ENCODE data around the gene RPUSD1.
"Not testable (repeated sequence)": the region's sequence is repeated elsewhere in the genome, so short reads cannot be mapped to it uniquely, and the experiment has no call there.

The RPUSD1 gene

DNA sequence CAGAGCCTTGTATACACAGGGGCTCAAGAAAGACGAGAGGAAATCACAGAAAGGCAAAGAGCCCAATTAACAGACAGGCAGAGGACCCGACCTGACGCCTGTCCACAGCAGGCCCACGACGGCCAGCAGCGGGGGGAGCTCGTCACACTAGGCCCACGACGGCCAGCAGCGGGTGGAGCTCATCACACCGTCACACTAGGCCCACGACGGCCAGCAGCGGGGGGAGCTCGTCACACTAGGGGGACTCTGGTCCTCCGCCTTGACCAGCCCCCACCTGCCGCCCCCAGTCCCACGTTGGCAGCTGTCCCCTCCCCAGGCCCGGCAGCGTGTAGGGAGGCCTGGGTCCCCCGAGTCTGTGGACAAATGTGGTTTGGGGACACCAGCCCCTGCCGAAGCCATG lies 36.0 kb upstream of the RPUSD1 start:
- TF ChIP-seq, protein P1, sequence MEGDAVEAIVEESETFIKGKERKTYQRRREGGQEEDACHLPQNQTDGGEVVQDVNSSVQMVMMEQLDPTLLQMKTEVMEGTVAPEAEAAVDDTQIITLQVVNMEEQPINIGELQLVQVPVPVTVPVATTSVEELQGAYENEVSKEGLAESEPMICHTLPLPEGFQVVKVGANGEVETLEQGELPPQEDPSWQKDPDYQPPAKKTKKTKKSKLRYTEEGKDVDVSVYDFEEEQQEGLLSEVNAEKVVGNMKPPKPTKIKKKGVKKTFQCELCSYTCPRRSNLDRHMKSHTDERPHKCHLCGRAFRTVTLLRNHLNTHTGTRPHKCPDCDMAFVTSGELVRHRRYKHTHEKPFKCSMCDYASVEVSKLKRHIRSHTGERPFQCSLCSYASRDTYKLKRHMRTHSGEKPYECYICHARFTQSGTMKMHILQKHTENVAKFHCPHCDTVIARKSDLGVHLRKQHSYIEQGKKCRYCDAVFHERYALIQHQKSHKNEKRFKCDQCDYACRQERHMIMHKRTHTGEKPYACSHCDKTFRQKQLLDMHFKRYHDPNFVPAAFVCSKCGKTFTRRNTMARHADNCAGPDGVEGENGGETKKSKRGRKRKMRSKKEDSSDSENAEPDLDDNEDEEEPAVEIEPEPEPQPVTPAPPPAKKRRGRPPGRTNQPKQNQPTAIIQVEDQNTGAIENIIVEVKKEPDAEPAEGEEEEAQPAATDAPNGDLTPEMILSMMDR (IDR thresholded peaks at IDR 0.05; ENCODE audit: borderline replicate concordance, insufficient read depth, low read depth, low read length), result no peak
- H3K4me3 ChIP-seq (ENCODE audit: low read depth, low read length), result no peak overlapping the region

DNA sequence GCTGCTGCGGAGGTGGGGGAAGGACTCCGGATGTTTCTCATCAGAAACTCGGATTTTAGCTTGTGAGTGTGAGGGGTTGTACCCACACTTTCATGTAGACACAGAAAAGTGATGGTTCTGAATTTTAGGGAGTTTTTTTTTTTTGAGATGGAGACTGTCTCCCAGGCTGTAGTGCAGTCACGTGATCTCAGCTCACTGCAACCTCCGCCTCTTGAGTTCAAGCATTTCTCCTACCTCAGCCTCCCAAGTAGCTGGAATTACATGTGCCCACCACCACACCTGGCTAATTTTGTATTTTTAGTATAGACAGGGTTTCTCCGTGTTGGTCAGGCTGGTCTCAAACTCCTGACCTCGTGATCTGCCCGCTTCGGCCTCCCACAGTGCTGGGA lies 34.7 kb upstream of the RPUSD1 start:
- no peak overlapping the region for H3K4me3 ChIP-seq (ENCODE audit: low read depth, low read length)
- TF ChIP-seq, protein P1 (IDR thresholded peaks at IDR 0.05; ENCODE audit: borderline replicate concordance, insufficient read depth, low read depth, low read length), result no peak

DNA sequence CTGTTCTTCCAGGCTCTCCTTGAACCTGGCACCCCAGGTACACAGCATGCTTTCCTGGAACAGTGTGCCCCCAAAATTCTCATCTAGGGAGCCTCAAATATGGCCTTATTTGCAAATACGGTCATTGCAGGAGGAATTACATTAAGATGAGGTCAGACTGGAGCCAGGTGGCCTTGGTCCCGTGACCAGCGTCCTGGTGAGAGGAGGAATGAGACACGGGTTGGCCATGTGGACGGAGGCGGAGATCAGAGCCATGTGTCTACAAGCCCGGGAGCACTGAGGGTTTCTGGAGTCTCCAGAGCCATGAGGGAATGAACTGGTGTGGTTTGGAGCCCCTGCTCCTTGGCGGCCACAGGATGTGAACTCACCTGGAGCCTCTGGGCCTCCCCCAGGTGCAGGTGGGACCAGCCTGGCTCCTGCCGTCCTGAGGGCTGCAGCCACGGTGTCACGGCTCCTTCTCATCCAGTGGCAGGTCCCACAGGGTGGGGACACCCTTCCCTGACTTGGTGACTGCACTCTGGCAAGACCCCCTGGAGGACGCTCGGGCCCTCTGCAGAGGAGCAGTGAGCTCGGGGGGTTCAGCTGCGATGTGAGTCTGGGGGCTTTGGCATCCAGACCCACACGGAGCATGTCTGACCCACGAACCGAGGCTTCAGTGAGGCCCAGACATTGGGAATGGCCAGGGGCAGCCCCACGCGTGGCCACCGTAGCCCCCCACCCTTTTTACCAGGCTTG lies 34.2 kb upstream of the RPUSD1 start:
- TF ChIP-seq, protein P1 (IDR thresholded peaks at IDR 0.05; ENCODE audit: borderline replicate concordance, insufficient read depth, low read depth, low read length), result no peak
- no peak overlapping the region for H3K4me3 ChIP-seq (ENCODE audit: low read depth, low read length)

DNA sequence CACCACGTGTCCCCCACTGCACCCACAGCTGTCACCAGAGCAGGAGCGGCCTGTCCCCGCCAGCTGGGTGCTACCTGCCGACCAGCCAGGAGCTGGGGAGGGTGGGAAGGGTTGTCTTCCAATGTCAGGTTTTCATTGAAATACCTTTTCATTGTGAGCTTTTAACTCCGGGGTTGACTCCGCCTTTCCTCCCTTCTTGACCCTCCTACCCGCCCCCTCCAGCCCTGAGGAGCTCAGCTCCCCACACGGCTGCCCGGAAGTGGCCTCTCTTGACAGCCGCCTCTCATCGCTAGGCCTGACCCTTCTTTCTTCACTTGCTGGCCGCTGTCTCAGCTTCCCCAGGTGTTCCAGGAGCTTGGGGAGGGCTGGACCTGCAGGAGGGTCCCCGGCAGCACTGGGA lies 33.6 kb upstream of the RPUSD1 start:
- TF ChIP-seq, protein P1 (IDR thresholded peaks at IDR 0.05; ENCODE audit: borderline replicate concordance, insufficient read depth, low read depth, low read length), result no peak
- no peak overlapping the region for H3K4me3 ChIP-seq (ENCODE audit: low read depth, low read length)

DNA sequence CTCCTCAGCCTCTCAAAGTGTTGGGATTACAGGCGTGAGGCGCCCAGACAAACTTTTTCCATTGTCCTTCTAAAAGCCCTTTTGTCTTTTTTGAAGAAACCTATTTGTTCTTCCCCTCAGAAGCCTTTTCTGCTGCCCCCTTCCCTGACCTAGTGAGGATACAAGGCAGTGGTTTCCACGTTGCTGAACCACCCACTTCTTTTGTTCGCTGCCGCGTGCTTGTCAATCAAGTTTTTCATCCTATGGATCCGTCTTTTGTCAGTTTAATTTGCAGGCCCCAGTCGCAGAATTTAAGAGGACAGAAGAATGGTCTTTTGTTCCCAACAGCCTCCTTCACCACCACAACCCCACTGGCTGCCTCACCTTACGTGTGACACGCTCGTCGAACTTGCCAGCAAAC lies 32.6 kb upstream of the RPUSD1 start:
- no peak overlapping the region for H3K4me3 ChIP-seq (ENCODE audit: low read depth, low read length)

DNA sequence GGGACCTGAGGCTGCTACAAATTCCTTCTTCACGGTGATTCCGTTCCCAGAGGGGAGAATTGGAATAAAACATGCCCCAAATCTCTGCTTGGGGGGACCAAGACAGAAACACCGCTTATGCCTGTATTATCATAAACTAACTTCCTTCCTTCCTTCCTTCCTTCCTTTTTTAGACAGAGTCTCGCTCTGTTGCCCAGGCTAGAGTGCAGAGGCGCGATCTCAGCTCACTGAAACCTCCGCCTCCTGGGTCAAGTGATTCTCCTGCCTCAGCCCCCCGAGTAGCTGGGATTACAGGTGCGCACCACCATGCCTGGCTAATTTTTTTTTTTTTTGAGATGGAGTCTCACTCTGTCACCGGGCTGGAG lies 31.8 kb upstream of the RPUSD1 start:
- not testable (repeated sequence) for H3K4me3 ChIP-seq (ENCODE audit: low read depth, low read length)

More for the DNA sequence above, 32.6 kb upstream of the RPUSD1 start:
- TF ChIP-seq, protein P1 (IDR thresholded peaks at IDR 0.05; ENCODE audit: borderline replicate concordance, insufficient read depth, low read depth, low read length), result no peak

DNA sequence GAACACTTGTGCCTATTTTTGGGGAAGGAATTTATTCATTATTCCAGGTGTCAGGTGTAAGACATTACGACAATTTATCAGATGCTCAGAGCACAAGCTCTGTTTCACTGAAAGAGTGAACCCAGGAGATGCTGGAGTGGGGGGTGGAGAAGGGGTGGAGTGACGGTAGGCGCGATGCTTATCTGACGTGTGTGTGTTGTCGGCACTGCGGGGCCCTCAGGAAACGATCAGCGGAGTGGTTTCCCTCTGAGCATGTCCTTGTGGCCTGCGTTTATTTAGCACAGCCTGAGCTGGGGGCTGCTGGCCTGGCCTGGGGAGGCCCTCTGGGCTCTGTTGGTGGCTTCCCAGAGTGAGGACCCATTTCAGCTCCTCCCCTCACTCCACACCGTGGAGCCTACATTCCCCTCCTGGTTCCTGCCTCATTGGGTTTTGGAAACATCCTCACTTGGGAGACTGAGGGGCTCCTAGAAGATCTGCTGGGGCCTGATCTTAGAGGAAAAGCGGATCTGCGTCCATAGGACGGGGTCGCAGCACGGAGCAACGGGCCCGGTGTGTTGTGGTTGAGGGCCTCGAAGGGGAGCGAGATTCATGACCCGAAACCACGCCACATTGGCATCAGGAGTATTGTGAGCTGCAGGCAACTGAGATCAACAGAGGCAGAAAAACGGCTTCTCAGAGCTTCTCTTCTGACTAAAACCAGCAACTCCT lies 31.3 kb upstream of the RPUSD1 start:
- TF ChIP-seq, protein P1 (IDR thresholded peaks at IDR 0.05; ENCODE audit: borderline replicate concordance, insufficient read depth, low read depth, low read length), result no peak

More for the DNA sequence above, 31.3 kb upstream of the RPUSD1 start:
- H3K4me3 ChIP-seq (ENCODE audit: low read depth, low read length), result no peak overlapping the region

Data from GM12875 (cell line).